CD1c-positive myeloid dendritic cell (primary cell): Measurements from ENCODE around the gene PLK4.
A peak's percentile ranks its signal among the peaks of the same experiment; 100 is the strongest.
"Not testable (repeated sequence)": the region's sequence is repeated elsewhere in the genome, so short reads cannot be mapped to it uniquely, and the experiment has no call there.

Source experiments
- DNase-seq: peaks from one replicate; pipeline ENCODE4 v3.0.0-alpha.2; 2016; ENCODE audit errors: extremely low spot score

Gene PLK4

DNA sequence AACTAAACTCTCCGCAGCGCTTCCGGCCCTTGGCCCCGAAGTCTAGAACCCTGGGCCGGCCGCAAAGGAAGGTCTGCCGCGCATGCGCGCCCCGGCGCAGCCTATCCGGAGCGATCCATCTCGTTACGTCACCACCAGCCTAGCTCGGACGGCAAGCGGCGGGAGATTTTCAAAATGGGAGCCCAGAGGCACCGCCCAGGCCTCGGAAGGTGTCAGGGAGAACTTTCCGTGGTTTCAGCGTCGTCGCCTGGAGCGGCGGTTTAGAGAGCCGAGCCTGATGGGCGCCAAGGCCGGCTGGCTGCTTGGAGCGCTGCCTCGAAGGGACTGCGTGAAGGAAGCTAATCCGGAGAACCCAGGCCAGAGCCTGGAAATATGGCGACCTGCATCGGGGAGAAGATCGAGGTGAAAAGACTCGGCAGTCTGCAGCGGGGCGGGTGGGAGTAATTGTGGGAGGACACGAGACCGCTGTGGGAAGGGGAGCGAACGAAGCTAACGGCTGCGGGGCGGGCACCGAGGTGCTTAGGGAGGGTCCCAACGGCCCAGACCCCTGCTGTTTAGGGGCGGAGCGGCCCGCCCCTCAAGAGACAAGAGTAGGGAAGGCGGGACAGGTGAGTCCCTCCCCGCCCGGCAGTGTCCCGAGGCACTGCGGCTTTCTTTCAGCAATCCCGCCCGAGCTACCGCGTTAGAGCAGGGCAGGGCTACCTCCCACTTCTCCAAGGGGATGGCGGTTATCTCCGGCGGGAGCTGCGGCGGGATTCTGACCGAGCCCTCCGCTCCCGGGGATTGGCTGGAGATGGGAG is at the start of gene PLK4:
Gene PLK4, plus strand, starts transcription at position 131 of the 800 bp plus-strand sequence. Its CDS starts 242 bp downstream, at position 373.
- DNase-seq, result peak; percentile 98

DNA sequence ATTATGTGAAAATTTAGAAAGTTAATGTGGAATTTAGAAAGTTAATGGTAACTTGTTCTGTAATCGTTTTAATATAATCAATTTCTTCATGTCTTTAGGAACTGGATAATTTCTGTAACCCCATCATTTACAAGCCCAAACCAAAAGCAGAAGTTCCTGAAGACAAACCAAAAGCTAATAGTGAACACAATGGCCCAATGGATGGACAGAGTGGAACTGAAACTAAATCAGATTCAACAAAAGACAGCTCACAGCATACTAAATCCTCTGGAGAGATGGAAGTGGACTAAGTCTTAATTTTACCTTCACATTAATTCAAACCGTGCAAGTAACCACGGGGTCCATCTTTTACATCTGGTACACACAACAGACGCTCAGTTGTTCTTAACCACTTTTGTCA is 48.1 kb upstream of the PLK4 start:
- DNase-seq, result peak; percentile 16

DNA sequence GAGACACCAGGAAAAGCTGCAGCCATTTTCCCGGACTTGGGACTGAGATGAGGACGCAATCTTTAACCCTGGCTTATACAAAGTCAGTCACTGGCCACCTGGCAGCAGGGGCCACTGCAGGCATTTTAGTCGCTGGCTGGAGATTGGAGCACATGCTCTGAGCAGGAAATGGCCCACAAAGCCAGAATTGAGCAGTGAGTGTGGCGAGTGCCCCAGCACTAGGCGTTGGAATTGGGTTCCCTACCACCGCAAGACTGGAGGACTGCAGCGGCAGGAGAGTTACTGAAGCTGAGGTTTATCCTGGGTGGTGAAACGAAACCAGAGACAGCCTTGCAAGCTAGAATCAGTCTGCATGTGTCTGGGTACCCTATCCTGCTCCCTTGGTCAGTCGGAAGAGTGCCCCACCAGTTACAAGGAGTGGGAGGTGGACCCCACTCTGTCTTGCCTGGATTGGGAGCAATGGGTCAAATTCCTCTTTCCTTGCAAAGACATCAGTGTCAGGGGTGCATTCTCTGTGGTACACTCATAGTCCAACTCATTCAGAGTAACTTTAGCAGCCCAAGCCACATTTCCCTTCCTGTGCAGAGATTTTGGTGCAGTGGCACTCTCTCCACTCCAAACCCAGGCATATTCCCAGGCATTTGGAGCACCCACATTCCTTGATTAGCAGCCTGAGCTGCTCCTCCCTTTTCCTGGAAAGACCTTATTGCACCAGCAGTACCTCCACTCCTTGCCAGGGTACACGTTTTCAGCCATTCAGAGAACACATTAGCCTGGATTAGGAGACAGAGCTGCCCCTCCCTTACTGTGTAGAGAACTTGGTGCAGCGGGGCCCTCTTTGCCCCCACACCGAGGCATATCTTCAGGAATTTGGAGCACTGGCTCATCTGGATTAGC is 36.7 kb upstream of the PLK4 start:
- DNase-seq, result no peak

DNA sequence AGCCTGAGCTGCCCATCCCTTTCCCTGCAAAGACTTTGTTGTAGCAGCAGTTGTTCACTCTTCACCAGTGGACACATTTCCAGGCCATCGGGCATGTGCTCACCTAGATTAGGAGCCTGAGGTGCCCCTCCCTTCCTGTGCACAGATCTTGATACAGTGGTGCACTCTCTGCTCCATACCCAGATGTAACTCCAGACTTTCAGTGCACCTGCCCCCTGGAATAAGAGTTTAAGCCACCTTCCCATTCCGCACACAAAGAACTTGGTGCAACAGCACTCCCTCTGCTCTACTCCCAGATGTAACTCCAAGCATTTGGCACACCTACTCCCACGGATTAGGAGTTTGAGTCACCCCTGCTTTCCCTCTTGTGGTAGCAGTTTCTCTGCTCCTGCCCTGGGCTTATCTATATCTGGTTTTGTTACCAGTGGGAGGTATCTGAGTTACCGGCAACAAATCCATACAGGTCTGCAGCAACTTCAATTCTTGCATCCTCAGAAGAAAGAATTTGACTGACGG is 36.0 kb upstream of the PLK4 start:
- no peak for DNase-seq

DNA sequence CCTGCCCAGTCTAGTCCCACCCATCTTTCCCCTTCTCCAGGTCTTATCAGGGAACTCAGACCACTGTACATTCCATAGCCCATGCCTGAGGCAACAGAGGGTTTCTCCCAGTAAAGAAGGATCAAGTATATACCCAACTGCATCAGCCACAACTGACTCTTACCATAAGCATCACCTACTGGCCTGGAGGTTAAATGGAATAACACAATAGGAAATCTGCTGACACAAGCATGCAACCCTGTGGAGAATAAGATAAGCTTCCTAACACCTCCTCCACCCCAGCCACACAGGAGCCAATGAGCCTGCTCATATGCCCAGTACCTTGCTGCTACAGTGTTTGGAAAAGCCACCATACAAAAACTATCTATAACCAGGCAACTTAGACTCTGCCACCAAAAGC is 34.6 kb upstream of the PLK4 start:
- DNase-seq, result no peak

DNA sequence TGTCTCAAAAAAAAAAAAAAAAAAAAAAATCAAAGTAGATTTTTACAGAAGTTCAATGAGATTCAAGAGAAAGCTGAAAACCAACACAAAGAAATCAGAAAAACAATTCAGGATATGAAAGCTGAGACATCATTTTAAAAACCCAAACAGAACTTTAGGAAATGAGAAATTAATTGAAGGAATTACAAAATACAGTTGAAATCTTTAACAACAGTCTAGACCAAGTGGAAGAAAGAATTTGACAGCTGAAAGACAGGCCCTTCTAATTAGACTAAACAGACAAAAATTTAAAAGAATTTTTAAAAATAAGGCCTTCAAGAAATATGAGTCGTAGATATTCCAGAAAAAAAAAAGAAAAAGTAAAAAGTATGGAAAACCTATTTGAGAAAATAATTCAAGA is 33.9 kb upstream of the PLK4 start:
- DNase-seq, result no peak

DNA sequence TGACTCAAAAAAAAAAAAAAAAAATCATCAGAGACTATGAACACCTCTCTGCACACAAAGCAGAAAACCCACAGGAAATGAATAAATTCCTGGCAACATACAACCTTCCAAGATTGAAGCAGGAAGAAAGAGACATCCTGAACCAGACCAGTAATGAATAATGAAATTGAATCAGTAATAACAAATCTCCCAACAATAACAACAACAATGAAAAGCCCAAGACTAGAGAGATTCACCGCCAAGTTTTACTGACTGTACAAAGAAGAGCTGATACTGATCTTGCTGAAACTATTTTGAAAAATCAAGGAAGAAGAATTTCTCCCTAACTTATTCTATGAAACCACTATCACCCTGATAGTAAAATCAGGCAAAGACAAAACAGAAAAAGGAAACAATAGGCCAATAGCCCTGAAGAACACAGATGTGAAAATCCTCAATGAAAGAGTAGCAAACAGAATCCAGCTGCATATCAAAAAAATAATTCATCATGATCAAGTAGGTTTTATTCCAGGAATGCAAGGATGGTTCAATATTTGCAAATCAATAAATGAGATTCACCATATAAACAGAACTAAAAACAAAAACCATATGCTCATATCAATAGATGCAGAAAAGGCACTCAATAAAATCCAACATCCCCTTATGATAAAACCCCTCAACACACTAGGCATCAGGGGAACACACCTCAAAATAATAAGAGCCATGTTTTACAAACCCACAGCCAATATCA is 31.0 kb upstream of the PLK4 start:
- no peak for DNase-seq

DNA sequence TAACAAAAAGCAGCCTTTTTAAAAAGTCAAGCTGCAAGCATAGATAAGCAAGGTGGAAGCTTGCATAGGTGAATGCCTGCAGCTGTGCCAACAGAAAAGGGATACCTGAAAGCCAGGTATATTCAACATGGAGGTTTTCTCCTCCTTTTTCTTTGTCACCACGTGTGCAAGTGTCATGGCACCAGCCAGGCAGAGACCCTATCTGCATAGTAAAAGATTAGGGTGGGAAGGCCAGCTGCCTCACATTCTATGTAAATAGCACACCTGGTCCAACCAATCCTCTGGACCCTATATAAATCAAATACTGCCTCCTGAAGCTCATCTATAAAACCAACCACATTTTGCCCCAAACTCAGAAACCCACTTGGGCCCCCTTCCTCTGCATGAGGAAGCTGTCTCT is 28.0 kb upstream of the PLK4 start:
- DNase-seq, result no peak

DNA sequence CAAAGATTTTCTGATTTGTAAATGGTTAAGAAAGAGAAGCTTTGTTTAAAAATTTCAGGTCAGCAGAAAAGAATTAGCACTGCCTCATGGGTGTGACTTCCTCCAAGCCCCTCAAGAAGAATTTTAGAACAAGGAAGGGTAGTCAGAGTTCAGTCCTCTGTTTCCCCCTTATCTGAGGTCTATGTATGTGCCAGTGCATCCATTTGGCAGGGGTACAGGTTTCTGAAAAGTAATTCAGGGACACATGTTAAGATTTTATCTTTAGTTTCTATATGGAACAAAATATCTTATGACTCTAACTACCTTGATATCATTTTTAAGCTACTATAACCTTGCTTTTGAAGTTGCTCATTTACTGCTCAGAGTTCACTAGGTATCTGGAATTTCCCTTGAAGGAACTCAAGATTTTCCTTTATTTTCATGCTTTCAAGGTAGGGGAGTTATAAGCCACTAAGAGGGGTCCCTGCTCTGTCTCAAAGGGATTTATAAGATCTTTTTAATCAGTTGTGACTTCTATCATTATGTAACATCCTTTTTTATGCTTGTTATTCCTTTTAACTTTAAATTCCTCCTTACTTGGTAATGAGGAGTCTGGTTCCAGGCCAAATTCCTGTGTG is 24.4 kb upstream of the PLK4 start:
- no peak for DNase-seq

DNA sequence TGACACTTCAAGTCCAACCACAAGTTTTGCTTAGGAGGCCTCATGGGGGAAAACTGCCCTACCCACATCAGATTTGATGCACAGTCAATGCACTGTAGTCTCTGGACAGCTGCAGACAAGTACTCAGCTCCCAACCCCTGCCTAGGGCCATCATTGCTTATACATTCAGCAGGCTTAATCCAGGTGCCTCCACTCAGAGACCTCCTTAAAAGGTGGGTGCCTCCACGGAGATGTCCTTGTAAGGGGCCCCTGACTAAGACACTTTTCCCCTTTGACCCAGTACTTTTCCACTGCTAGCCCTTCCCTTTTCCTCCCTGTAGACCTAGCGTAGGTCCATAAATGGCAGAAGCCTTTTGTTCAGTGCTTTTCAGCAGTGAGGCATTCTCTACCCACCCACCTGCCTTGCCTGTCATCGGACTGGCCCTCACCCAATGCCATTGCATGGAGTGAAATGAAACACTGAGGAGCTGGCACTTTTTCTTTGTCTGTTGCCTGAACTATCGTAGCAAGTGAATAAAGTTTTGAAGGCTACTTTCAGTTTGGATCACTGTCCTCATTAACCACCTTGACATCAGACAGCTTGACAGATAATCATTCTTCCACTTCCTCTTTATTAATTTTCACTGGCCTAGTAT is 23.8 kb upstream of the PLK4 start:
- no peak for DNase-seq

DNA sequence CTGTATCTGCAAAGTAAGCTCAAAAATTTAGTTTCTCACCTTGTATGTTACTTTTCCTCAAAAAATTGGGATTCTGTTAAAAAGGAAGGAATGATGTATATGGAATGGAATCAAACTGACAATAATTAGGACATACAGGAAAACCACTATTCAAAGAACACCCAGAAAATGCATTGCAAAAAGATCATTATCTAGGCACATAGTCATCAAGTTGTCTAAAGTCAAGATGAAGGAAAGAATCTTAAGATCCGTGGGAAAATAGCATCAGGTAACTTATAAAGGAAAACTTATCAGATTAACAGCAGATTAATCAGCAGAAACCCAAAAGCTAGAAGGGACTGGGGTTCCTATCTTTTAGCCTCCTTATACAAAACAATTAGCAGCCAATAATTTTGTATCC is 23.1 kb upstream of the PLK4 start:
- no peak for DNase-seq

DNA sequence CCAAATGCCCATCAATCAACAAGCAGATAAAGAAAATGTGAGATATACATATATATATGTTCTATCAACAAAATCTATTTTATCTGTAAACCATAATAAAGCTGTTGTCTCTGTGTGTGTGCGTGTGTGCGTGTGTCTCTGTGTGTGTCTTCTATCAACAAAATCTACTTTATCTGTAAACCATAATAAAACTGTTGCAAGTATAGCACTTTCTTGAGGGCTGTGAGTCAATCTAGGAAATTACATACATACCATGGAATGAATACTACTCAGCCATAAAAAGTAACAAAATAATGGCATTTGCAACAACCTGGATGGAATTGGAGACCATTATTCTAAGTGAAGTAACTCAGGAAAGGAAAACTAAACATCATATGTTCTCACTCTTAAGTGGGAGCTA is 12.5 kb upstream of the PLK4 start:
- no peak for DNase-seq

DNA sequence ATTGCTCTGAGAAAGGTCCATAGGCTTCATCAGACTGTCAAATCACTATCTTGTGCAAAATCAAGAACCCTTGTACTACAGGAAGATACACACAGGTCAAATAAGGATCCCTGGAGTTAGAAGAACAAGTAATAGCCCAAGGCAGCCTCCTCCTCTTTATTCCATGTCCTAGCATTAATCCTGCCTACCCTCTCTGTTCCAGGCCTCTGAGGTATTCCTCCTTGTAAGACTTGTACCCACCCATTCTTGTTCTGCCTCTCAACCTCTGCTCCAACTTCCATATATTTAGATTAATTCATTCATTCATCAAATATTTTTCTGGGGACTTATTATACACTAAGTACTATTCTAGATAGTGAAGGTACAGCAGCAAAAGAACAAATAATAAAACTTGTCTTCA is 10.4 kb upstream of the PLK4 start:
- no peak for DNase-seq

DNA sequence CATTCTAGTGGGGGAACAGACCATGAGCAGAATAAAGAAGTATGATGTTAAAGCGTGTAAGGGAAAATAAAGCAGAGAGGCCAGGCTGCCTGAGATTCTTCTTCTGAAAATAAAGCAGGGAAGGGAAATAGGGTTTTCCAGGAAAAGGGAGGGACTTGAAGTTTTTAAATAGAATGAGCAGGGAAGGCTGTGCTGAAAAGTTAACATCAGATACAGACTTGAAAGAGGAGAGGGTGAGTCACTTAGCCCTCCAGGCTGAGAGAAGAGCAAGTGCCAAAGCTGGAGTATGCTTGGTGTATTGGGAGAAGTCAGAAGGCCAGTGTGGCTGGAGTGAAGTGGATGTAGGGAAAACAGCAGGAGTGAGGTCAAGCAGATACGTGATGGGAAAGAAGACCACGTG is 10.0 kb upstream of the PLK4 start:
- DNase-seq, result no peak

DNA sequence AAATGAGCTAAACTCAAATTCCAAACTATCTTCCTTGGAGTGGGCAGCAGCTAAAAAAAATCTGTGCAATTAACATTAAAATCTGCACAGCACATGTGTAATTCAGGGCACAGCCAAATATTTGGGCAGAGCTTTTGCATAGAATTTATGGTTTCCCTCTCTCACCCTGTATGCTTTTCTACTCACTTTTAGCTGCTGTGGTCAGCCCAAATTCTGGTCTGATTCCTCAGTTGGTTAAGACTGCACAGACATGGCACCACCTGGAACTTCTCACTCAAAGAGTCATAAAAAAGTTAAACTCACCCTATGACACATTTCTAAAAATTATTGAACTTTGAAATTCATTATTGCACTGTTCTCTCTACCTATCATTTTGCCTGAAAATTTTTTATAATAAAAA is 4.9 kb upstream of the PLK4 start:
- no peak for DNase-seq

DNA sequence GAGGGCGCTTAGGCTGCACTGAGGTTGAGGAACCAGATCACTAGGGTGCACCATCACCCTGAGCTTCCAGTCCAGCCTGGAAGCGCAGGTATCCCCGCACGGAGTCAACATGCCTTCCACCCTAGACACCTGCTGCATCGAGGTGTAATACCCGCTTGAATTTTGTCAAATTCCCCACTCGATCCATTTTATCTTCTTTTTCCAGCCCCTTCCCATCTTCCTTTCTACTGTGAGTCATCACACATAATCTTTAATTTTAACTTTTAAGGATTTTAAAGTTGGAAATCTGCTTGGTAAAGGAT is 821 bp downstream of the PLK4 start:
- DNase-seq, result no peak

DNA sequence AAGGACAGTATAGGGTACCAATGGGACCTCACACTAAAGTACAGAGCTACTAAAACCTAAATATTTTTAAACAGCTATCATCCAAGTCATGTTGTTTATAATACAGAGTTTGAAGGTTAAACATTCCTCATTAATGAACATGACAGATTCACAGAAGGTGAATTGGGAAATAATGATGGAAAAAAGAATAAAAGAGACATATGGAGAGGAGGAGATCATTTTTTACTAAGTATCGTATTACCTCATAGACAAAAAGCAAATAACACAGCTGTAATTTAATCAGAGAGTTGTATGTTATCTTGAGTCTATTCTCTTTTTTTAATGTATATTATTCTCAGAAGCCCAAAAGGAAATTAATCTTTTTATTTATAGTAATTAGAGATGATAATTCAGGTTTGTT is 7.9 kb downstream of the PLK4 start:
- no peak for DNase-seq

DNA sequence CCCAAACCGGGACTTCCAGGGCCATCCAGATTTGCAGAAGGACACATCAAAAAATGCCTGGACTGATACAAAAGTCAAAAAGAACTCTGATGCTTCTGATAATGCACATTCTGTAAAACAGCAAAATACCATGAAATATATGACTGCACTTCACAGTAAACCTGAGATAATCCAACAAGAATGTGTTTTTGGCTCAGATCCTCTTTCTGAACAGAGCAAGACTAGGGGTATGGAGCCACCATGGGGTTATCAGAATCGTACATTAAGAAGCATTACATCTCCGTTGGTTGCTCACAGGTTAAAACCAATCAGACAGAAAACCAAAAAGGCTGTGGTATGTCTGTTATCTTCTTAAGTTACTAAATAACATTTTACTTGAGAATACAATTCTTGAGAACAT is 9.2 kb downstream of the PLK4 start:
- no peak for DNase-seq

DNA sequence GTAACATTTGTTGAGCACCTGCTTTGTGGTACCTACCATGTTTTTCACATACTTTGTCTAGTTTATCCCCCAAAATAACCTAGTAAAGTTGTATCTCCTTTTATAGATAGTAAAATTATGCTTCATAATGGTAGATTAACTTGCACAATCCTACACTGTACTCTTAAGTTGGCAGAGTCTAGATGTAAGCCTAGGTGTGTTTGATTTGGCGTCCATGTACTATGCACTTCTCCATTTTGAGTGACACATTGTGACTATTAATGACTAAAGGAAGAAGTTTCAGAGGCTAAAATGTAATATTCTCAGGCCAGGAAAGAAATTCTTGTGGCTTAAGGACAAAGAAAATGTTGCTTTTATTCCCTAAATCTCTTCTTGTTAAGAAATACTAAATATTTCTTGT is 15.4 kb downstream of the PLK4 start:
- DNase-seq, result no peak

DNA sequence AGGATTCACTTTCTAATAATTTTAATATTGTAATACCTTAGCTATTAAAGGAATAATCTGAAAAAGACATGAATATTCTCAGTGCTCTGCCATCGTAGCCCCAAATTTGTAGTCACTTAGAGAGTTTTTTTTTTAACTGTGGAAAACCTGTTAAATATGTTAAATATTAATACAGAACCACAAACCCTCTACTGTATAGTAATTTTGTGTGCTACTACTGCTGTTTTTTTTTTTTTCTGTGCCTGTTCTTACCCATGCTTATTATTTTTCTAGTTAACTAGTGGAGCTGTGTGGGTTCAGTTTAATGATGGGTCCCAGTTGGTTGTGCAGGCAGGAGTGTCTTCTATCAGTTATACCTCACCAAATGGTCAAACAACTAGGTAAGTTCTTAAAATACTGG is 15.8 kb downstream of the PLK4 start:
- DNase-seq, result no peak

DNA sequence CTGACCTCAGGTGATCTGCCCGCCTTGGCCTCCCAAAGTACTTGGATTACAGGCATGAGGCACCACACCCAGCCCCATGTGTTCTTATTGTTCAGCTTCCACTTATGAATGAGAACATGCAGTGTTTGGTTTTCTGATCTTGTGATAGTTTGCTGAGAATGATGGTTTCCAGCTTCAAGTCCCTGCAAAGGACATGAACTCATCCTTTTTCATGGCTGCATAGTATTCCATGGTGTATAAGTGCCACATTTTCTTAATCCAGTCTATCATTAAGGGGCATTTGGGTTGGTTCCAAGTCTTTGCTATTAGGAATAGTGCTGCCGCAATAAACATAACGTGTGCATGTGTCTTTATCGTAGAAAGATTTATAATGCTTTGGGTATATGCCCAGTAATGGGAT is 19.0 kb downstream of the PLK4 start:
- not testable (repeated sequence) for DNase-seq

DNA sequence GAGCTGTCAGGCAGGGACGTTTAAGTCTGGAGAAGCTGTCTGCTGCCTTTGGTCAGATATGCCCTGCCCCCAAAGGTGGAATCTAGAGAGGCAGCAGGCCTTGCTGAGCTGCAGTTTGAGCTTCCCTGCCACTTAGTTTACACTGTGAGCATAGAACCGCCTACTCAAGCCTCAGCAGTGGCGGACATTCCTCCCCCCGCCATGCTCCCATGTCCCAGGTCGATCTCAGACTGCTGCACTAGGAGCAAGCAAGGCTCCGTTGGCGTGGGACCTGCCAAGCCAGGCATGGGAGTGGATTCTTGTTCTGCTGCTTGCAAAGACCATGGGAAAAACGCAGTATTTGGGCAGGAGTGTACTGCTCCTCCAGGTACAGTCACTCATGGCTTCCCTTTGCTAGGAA is 24.3 kb downstream of the PLK4 start:
- DNase-seq, result no peak
